Lung (tissue), 12 donors: ENCODE data around the gene CDC73. TPM values are rescaled to one million over a fixed set of nuclear protein-coding genes. Genes with fewer than 3 reads are reported as not detected.

Experiments used
- ATAC-seq: fragments of 200-7000 bp; cut with Tn5 transposase; one replicate; pipeline ENCODE4 v1.9.1; 2020; ENCODE audit warnings: moderate number of reproducible peaks; ENCODE audit not compliant: insufficient read depth, low FRiP score
- DNase-seq, 3 donors: peaks; one replicate each; pipeline ENCODE4 v3.0.0-alpha.2; 2013 to 2017
- H3K27ac ChIP-seq, 2 donors: one replicate each; pipeline ENCODE4 v1.5.1; 2013; ENCODE audit warnings: mild to moderate bottlenecking in 2 of 2, moderate library complexity in 2 of 2, control low read depth in 1 of 2, inconsistent platforms in 1 of 2, low read depth in 1 of 2, low read length in 1 of 2
- H3K27me3 ChIP-seq, 3 donors: one replicate each; pipeline ENCODE4 v1.5.1; 2013; ENCODE audit warnings: low read length in 2 of 3; ENCODE audit not compliant: control insufficient read depth in 3 of 3, insufficient read depth in 3 of 3
- H3K36me3 ChIP-seq, 4 donors: one replicate each; pipeline ENCODE4 v1.5.1; 2013; ENCODE audit warnings: low read length in 4 of 4, mild to moderate bottlenecking in 1 of 4, moderate library complexity in 1 of 4; ENCODE audit not compliant: control insufficient read depth in 4 of 4, insufficient read depth in 4 of 4
- H3K4me1 ChIP-seq, 5 donors: one replicate each; pipeline ENCODE4 v1.5.1; 2013; ENCODE audit warnings: low read length in 5 of 5, mild to moderate bottlenecking in 2 of 5, moderate library complexity in 1 of 5; ENCODE audit not compliant: control insufficient read depth in 5 of 5, insufficient read depth in 5 of 5
- H3K4me3 ChIP-seq: one replicate; pipeline ENCODE4 v1.5.1; 2013; ENCODE audit warnings: mild to moderate bottlenecking, control low read depth, moderate library complexity
- H3K9ac ChIP-seq, 2 donors: one replicate each; pipeline ENCODE4 v1.5.1; 2013; ENCODE audit warnings: low read length in 2 of 2, control low read depth in 1 of 2; ENCODE audit not compliant: insufficient read depth in 1 of 2
- H3K9me3 ChIP-seq, 4 donors: one replicate each; pipeline ENCODE4 v1.5.1; 2013; ENCODE audit warnings: low read length in 3 of 4, mild to moderate bottlenecking in 1 of 4, moderate library complexity in 1 of 4; ENCODE audit not compliant: control insufficient read depth in 4 of 4, insufficient read depth in 3 of 4
- CTCF ChIP-seq: IDR thresholded peaks from 2 replicates; pipeline ENCODE4 v1.5.1; 2012; ENCODE audit warnings: mild to moderate bottlenecking; ENCODE audit errors: control extremely low read depth, extremely low read depth
- WGBS, 2 donors: extraction: QIAGEN DNeasy Blood & Tissue Kit; methylation state at CpG; one replicate each; pipeline ENCODE4 v1.1.7; 2013; 5-methylcytosine and 5-hydroxymethylcytosine counted together
- polyA plus RNA-seq, 2 donors: library from polyadenylated mRNA; stranded (reverse); fragments of 200-250 nt; gene quantifications; one replicate each; pipeline ENCODE4 v1.2.1, GENCODE V29; 2013
- total RNA-seq, 2 donors: library from RNA; depleted of rRNA in 1 of 2; stranded (reverse); fragments of >200 nt in 1 of 2; gene quantifications; one replicate each; pipeline ENCODE4 v1.2.1, GENCODE V29; 2014 to 2021
- donor health status: control.
- donor health status: control.
- donor health status: Bipolar disorder and iron deficiency.
- donor health status: healthy.
- donor health status: DM: yes; HTN: yes; CAD: no.

CDC73 gene
- total and polyA plus RNA-seq, 4 donors: 7.8 to 64.2 (median 34.5) TPM

- Histone ChIP-seq H3K27ac (no peak overlapping the region), H3K36me3 (peaks cover 0 to 44% (median 21%) of the 10 kb centered on the region in 4 donors), H3K9ac (no peak overlapping the region), H3K4me1 (peaks cover 0 to 11% (median 0%) of the 10 kb centered on the region in 5 donors), H3K4me3 (no peak overlapping the region), H3K27me3 (no peaks in the 10 kb centered on the region), H3K9me3 (peaks cover 0 to 1% (median 0%) of the 10 kb centered on the region in 4 donors)
- no peak for ATAC-seq
- 97 to 99% methylated on average over 2 of the region's 2 CpGs for WGBS, 2 donors
- TF ChIP-seq CTCF: no peak
- no peak for DNase-seq
These were observed 90.8 kb downstream of the CDC73 start for GRCh38 chr1:193212637-193213036.

- Histone ChIP-seq H3K9me3 (no peaks in the 10 kb centered on the region), H3K27ac (no peak overlapping the region), H3K4me1 (peaks cover 0 to 11% (median 0%) of the 10 kb centered on the region in 5 donors), H3K4me3 (no peak overlapping the region), H3K9ac (no peak overlapping the region), H3K27me3 (no peaks in the 10 kb centered on the region), H3K36me3 (peaks cover 0 to 38% (median 20%) of the 10 kb centered on the region in 4 donors)
- WGBS, 2 donors: 96 to 98% methylated on average over 4 of the region's 4 CpGs
- no peak for DNase-seq
- ATAC-seq: no peak
- TF ChIP-seq CTCF: no peak
These were observed 92.2 kb downstream of the CDC73 start for GRCh38 chr1:193213998-193214397.

- Histone ChIP-seq H3K27me3 (no peaks in the 10 kb centered on the region), H3K9ac (no peak overlapping the region), H3K9me3 (no peaks in the 10 kb centered on the region), H3K27ac (peak overlapping the region in 1 of 2 donors; percentile 7), H3K4me1 (peaks cover 0 to 17% (median 3%) of the 10 kb centered on the region in 5 donors), H3K4me3 (no peak overlapping the region), H3K36me3 (peaks cover 0 to 35% (median 18%) of the 10 kb centered on the region in 4 donors)
- no peak for TF ChIP-seq CTCF
- DNase-seq (peak in 1 of 3 donors; percentile 25), ATAC-seq (no peak)
- 72 to 85% methylated on average over 8 of the region's 8 CpGs for WGBS, 2 donors
These were observed 95.1 kb downstream of the CDC73 start for GRCh38 chr1:193216920-193217319.

GRCh38 chr1:193219391-193219790 lies 97.6 kb downstream of the CDC73 start:
- Histone ChIP-seq H3K4me1 (peaks cover 0 to 37% (median 4%) of the 10 kb centered on the region in 5 donors), H3K27ac (no peak overlapping the region), H3K9me3 (no peaks in the 10 kb centered on the region), H3K4me3 (no peak overlapping the region), H3K27me3 (no peaks in the 10 kb centered on the region), H3K9ac (no peak overlapping the region), H3K36me3 (peaks cover 0 to 28% (median 8%) of the 10 kb centered on the region in 4 donors)
- 97 to 98% methylated on average over 4 of the region's 4 CpGs for WGBS, 2 donors
- DNase-seq: no peak
- no peak for TF ChIP-seq CTCF
- no peak for ATAC-seq
